Esophagus (tissue), 2 donors: Measurements from ENCODE around the gene LRRTM4. TPM values are rescaled to one million over a fixed set of nuclear protein-coding genes. Genes with fewer than 3 reads are reported as not detected.

Experiments used
- H3K27ac ChIP-seq, 2 donors: one replicate each; pipeline ENCODE4 v1.5.1; 2013; ENCODE audit warnings: low read depth in 2 of 2, mild to moderate bottlenecking in 2 of 2, inconsistent platforms in 1 of 2, low read length in 1 of 2, moderate library complexity in 1 of 2
- H3K27me3 ChIP-seq, 2 donors: one replicate each; pipeline ENCODE4 v1.6.1; 2013; ENCODE audit warnings: low read length in 2 of 2, control low read depth in 1 of 2, mild to moderate bottlenecking in 1 of 2; ENCODE audit not compliant: insufficient read depth in 2 of 2, control insufficient read depth in 1 of 2
- H3K36me3 ChIP-seq, 2 donors: one replicate each; pipeline ENCODE4 v1.6.1; 2013; ENCODE audit warnings: low read length in 1 of 2; ENCODE audit not compliant: control insufficient read depth in 2 of 2, insufficient read depth in 2 of 2
- H3K4me1 ChIP-seq, 2 donors: one replicate each; pipeline ENCODE4 v1.6.1; 2013; ENCODE audit warnings: low read length in 1 of 2; ENCODE audit not compliant: control insufficient read depth in 2 of 2, insufficient read depth in 2 of 2
- H3K4me3 ChIP-seq, 2 donors: one replicate each; pipeline ENCODE4 v1.5.1; 2013; ENCODE audit warnings: low read length in 2 of 2, mild to moderate bottlenecking in 2 of 2, low read depth in 1 of 2, moderate library complexity in 1 of 2
- H3K9me3 ChIP-seq, 2 donors: one replicate each; pipeline ENCODE4 v1.6.1; 2013; ENCODE audit warnings: mild to moderate bottlenecking in 2 of 2, low read depth in 1 of 2, low read length in 1 of 2, moderate library complexity in 1 of 2; ENCODE audit not compliant: control insufficient read depth in 2 of 2, insufficient read depth in 1 of 2
- WGBS, 2 donors: extraction: QIAGEN DNeasy Blood & Tissue Kit; methylation state at CpG; one replicate each; pipeline ENCODE4 v1.1.7; 2013; 5-methylcytosine and 5-hydroxymethylcytosine counted together
- polyA plus RNA-seq, 2 donors: library from polyadenylated mRNA; stranded (reverse); fragments of 200-250 nt; gene quantifications; one replicate each; pipeline ENCODE4 v1.2.3, GENCODE V29; 2013
- donor health status: healthy with polysubstance abuse.
- donor health status: Bipolar disorder and iron deficiency.

Gene LRRTM4
- polyA plus RNA-seq, 2 donors = not detected

GRCh38 chr2:76759634-76760366 is 762.4 kb downstream of the LRRTM4 start:
- no peaks in the 10 kb centered on the region for H3K9me3 ChIP-seq
- H3K4me3 ChIP-seq = no peak overlapping the region
- H3K27me3 ChIP-seq = no peaks in the 10 kb centered on the region
- WGBS, 2 donors = 68 to 69% methylated on average over 7 of the region's 7 CpGs
- no peaks in the 10 kb centered on the region for H3K36me3 ChIP-seq
- no peaks in the 10 kb centered on the region for H3K4me1 ChIP-seq
- H3K27ac ChIP-seq = no peak overlapping the region

- H3K4me3 ChIP-seq = no peak overlapping the region
- WGBS, 2 donors = 22 to 26% methylated on average over 1 of the region's 1 CpG
These were observed 769.7 kb downstream of the LRRTM4 start for GRCh38 chr2:76752506-76752905.

GRCh38 chr2:76749858-76750257 is 772.3 kb downstream of the LRRTM4 start:
- no peak overlapping the region for H3K27ac ChIP-seq
- H3K36me3 ChIP-seq = no peaks in the 10 kb centered on the region
- H3K9me3 ChIP-seq = no peaks in the 10 kb centered on the region
- H3K4me3 ChIP-seq = no peak overlapping the region
- H3K27me3 ChIP-seq = no peaks in the 10 kb centered on the region
- no peaks in the 10 kb centered on the region for H3K4me1 ChIP-seq

More at GRCh38 chr2:76752506-76752905, 769.7 kb downstream of the LRRTM4 start:
- H3K27ac ChIP-seq = no peak overlapping the region
- H3K4me1 ChIP-seq = no peaks in the 10 kb centered on the region
- H3K36me3 ChIP-seq = no peaks in the 10 kb centered on the region
- H3K9me3 ChIP-seq = no peaks in the 10 kb centered on the region
- H3K27me3 ChIP-seq = no peaks in the 10 kb centered on the region

- no peaks in the 10 kb centered on the region for H3K9me3 ChIP-seq
- WGBS, 2 donors = 85 to 86% methylated on average over 14 of the region's 14 CpGs
These were observed 773.4 kb downstream of the LRRTM4 start for GRCh38 chr2:76748581-76749296.

GRCh38 chr2:76745605-76746004 is 776.6 kb downstream of the LRRTM4 start:
- WGBS, 2 donors = 81 to 86% methylated on average over 2 of the region's 2 CpGs
- H3K36me3 ChIP-seq = no peaks in the 10 kb centered on the region
- no peak overlapping the region for H3K27ac ChIP-seq
- no peaks in the 10 kb centered on the region for H3K4me1 ChIP-seq
- no peaks in the 10 kb centered on the region for H3K9me3 ChIP-seq
- H3K4me3 ChIP-seq = no peak overlapping the region
- H3K27me3 ChIP-seq = peaks cover 0 to 2% of the 10 kb centered on the region in 2 donors

More at GRCh38 chr2:76748581-76749296, 773.4 kb downstream of the LRRTM4 start:
- Histone ChIP-seq H3K27ac (no peak overlapping the region), H3K4me1 (no peaks in the 10 kb centered on the region), H3K36me3 (no peaks in the 10 kb centered on the region), H3K4me3 (no peak overlapping the region), H3K27me3 (no peaks in the 10 kb centered on the region)

GRCh38 chr2:76737607-76738006 is 784.6 kb downstream of the LRRTM4 start:
- Histone ChIP-seq H3K36me3 (no peaks in the 10 kb centered on the region), H3K9me3 (no peaks in the 10 kb centered on the region)
- WGBS, 2 donors = 73 to 86% methylated on average over 1 of the region's 1 CpG

GRCh38 chr2:76733736-76734135 is 788.4 kb downstream of the LRRTM4 start:
- Histone ChIP-seq H3K9me3 (peaks cover 0 to 2% of the 10 kb centered on the region in 2 donors), H3K27ac (no peak overlapping the region), H3K4me3 (no peak overlapping the region), H3K4me1 (no peaks in the 10 kb centered on the region), H3K36me3 (no peaks in the 10 kb centered on the region), H3K27me3 (no peaks in the 10 kb centered on the region)

More at GRCh38 chr2:76737607-76738006, 784.6 kb downstream of the LRRTM4 start:
- Histone ChIP-seq H3K4me1 (no peaks in the 10 kb centered on the region), H3K27ac (no peak overlapping the region), H3K27me3 (no peaks in the 10 kb centered on the region), H3K4me3 (no peak overlapping the region)

GRCh38 chr2:76731157-76731556 is 791.0 kb downstream of the LRRTM4 start:
- H3K4me1 ChIP-seq = no peaks in the 10 kb centered on the region
- no peaks in the 10 kb centered on the region for H3K36me3 ChIP-seq
- no peak overlapping the region for H3K27ac ChIP-seq
- 74% methylated on average over 4 of the region's 4 CpGs for WGBS, 2 donors
- no peaks in the 10 kb centered on the region for H3K27me3 ChIP-seq
- H3K4me3 ChIP-seq = no peak overlapping the region
- H3K9me3 ChIP-seq = peaks cover 0 to 2% of the 10 kb centered on the region in 2 donors

GRCh38 chr2:76730021-76730420 is 792.2 kb downstream of the LRRTM4 start:
- no peaks in the 10 kb centered on the region for H3K4me1 ChIP-seq
- H3K27ac ChIP-seq = no peak overlapping the region
- H3K9me3 ChIP-seq = peaks cover 0 to 2% of the 10 kb centered on the region in 2 donors
- H3K27me3 ChIP-seq = no peaks in the 10 kb centered on the region
- no peak overlapping the region for H3K4me3 ChIP-seq
- WGBS, 2 donors = 87 to 89% methylated on average over 4 of the region's 4 CpGs
- no peaks in the 10 kb centered on the region for H3K36me3 ChIP-seq

- Histone ChIP-seq H3K4me3 (no peak overlapping the region), H3K36me3 (no peaks in the 10 kb centered on the region), H3K9me3 (no peaks in the 10 kb centered on the region), H3K27ac (no peak overlapping the region), H3K4me1 (no peaks in the 10 kb centered on the region), H3K27me3 (no peaks in the 10 kb centered on the region)
- 71 to 84% methylated on average over 3 of the region's 3 CpGs for WGBS, 2 donors
These were observed 801.0 kb downstream of the LRRTM4 start for GRCh38 chr2:76721226-76721625.
